ENCODE measurements around the gene OXCT2.

The OXCT2 gene

GRCh38 chr1:39732730-39733129, 38.4 kb downstream of the OXCT2 start:
- no peak for DNase-seq

GRCh38 chr1:39729842-39730241, 41.3 kb downstream of the OXCT2 start:
- no peak for DNase-seq

- DNase-seq: no peak
Measured at GRCh38 chr1:39729030-39729429, 42.1 kb downstream of the OXCT2 start.

- no peak for DNase-seq
Measured at GRCh38 chr1:39727932-39728317, 43.2 kb downstream of the OXCT2 start.

- DNase-seq: no peak
Measured at GRCh38 chr1:39727221-39727931, 43.8 kb downstream of the OXCT2 start.

GRCh38 chr1:39726600-39726999, 44.5 kb downstream of the OXCT2 start:
- no peak for DNase-seq

GRCh38 chr1:39722495-39722894, 48.7 kb downstream of the OXCT2 start:
- DNase-seq: no peak

GRCh38 chr1:39721664-39722063, 49.5 kb downstream of the OXCT2 start:
- no peak for DNase-seq

- DNase-seq: peak; percentile 100
Measured at GRCh38 chr1:39720094-39720999, 50.8 kb downstream of the OXCT2 start.
